CD14-positive monocyte (primary cell): Measurements from ENCODE around the gene FKBP5. TPM values are rescaled to one million over a fixed set of nuclear protein-coding genes. Genes with fewer than 3 reads are reported as not detected.

ENCODE experiments used
- DNase-seq, 3 donors: peaks; one replicate each; pipeline ENCODE4 v3.0.0-alpha.2; 2011 to 2022
- H2AFZ ChIP-seq: 2 replicates; pipeline ENCODE4 v1.6.0; 2012; ENCODE audit warnings: mild to moderate bottlenecking, low read depth, low read length, inconsistent platforms; ENCODE audit not compliant: insufficient read depth, poor library complexity, severe bottlenecking
- H3K27ac ChIP-seq, 2 donors: 1 replicate in 1 of 2; 2 replicates in 1 of 2; pipeline ENCODE4 v1.5.1; 2012 to 2013; ENCODE audit warnings: low read length in 2 of 2, control low read depth in 1 of 2, inconsistent platforms in 1 of 2, low read depth in 1 of 2, mild to moderate bottlenecking in 1 of 2
- H3K27me3 ChIP-seq, 2 donors: one replicate each; pipeline versions ENCODE4 v1.6.0 to v1.6.1; 2011 to 2013; ENCODE audit warnings: low read length in 2 of 2; ENCODE audit not compliant: control insufficient read depth in 2 of 2, insufficient read depth in 2 of 2
- H3K36me3 ChIP-seq, 2 donors: replicated peaks in 1 of 2; 1 replicate in 1 of 2; 2 replicates in 1 of 2; pipeline versions ENCODE4 v1.5.1 to v1.6.1; 2012 to 2013; ENCODE audit warnings: low read length in 2 of 2, control low read depth in 1 of 2, inconsistent platforms in 1 of 2, mild to moderate bottlenecking in 1 of 2; ENCODE audit not compliant: insufficient read depth in 2 of 2, control insufficient read depth in 1 of 2
- H3K4me1 ChIP-seq, 2 donors: 1 replicate in 1 of 2; 2 replicates in 1 of 2; pipeline versions ENCODE4 v1.5.1 to v1.6.1; 2012 to 2013; ENCODE audit warnings: low read length in 2 of 2, control low read depth in 1 of 2, inconsistent platforms in 1 of 2, mild to moderate bottlenecking in 1 of 2, moderate library complexity in 1 of 2; ENCODE audit not compliant: insufficient read depth in 2 of 2, control insufficient read depth in 1 of 2
- H3K4me2 ChIP-seq: replicated peaks from 2 replicates; pipeline ENCODE3; 2012; ENCODE audit warnings: low read length, moderate library complexity, mild to moderate bottlenecking; ENCODE audit not compliant: poor library complexity, severe bottlenecking; ENCODE audit errors: extremely low read depth
- H3K4me3 ChIP-seq, 3 experiments: fragments of 200-600 bp in 1 of 3; sonication (generic) in 1 of 3; replicated peaks in 1 of 3; 1 replicate in 2 of 3; 2 replicates in 1 of 3; pipeline ENCODE4 v1.5.1; 2011 to 2013; ENCODE audit warnings: low read length in 3 of 3, mild to moderate bottlenecking in 3 of 3, control low read depth in 2 of 3, low read depth in 2 of 3, inconsistent platforms in 1 of 3, moderate library complexity in 1 of 3
- H3K79me2 ChIP-seq: 2 replicates; pipeline ENCODE4 v1.6.0; 2012; ENCODE audit warnings: mild to moderate bottlenecking, control low read depth, inconsistent platforms, low read length, moderate library complexity; ENCODE audit not compliant: insufficient read depth
- H3K9ac ChIP-seq: 2 replicates; pipeline ENCODE4 v1.6.0; 2017; ENCODE audit warnings: low read length, mild to moderate bottlenecking; ENCODE audit not compliant: insufficient read depth, poor library complexity, severe bottlenecking
- H3K9me3 ChIP-seq, 2 donors: replicated peaks in 1 of 2; 1 replicate in 1 of 2; 2 replicates in 1 of 2; pipeline versions ENCODE4 v1.5.1 to v1.6.1; 2012 to 2013; ENCODE audit warnings: low read length in 2 of 2, control low read depth in 1 of 2; ENCODE audit not compliant: control insufficient read depth in 1 of 2, insufficient read depth in 1 of 2
- H4K20me1 ChIP-seq: 2 replicates; pipeline ENCODE4 v1.6.0; 2012; ENCODE audit warnings: mild to moderate bottlenecking, low read length, control low read depth, moderate library complexity; ENCODE audit not compliant: insufficient read depth
- H3K27ac Mint-ChIP-seq, 7 donors: one replicate each; pipeline ENCODE4 v1.8.0; 2020; ENCODE audit warnings: mild to moderate bottlenecking in 7 of 7, mixed read lengths in 7 of 7, moderate library complexity in 6 of 7, inconsistent platforms in 2 of 7
- H3K27me3 Mint-ChIP-seq, 3 donors: one replicate each; pipeline ENCODE4 v1.8.0; 2021 to 2022; ENCODE audit warnings: low read depth in 3 of 3, mild to moderate bottlenecking in 3 of 3, mixed read lengths in 3 of 3, moderate library complexity in 3 of 3, inconsistent platforms in 1 of 3
- H3K36me3 Mint-ChIP-seq, 2 donors: one replicate each; pipeline ENCODE4 v1.8.0; 2020; ENCODE audit warnings: mixed read lengths in 2 of 2, inconsistent platforms in 1 of 2, mild to moderate bottlenecking in 1 of 2
- H3K4me1 Mint-ChIP-seq: one replicate; pipeline ENCODE4 v1.8.0; 2020; ENCODE audit warnings: mild to moderate bottlenecking, mixed read lengths
- H3K4me3 Mint-ChIP-seq, 2 donors: one replicate each; pipeline ENCODE4 v1.8.0; 2020; ENCODE audit warnings: mild to moderate bottlenecking in 2 of 2, mixed read lengths in 2 of 2, moderate library complexity in 1 of 2
- H3K9me3 Mint-ChIP-seq, 7 donors: one replicate each; pipeline ENCODE4 v1.8.0; 2020 to 2022; ENCODE audit warnings: mixed read lengths in 7 of 7, mild to moderate bottlenecking in 6 of 7, moderate library complexity in 6 of 7, inconsistent platforms in 2 of 7
- CTCF ChIP-seq: fragments of 200-600 bp; IDR thresholded peaks from one replicate; pipeline ENCODE4 v1.8.0; 2022; ENCODE audit warnings: antibody characterized with exemption, mild to moderate bottlenecking
- WGBS: methylation state at CpG from one replicate; pipeline ENCODE4 v1.1.5; 2013; ENCODE audit warnings: missing lambda C conversion rate; ENCODE audit not compliant: insufficient coverage; 5-methylcytosine and 5-hydroxymethylcytosine counted together
- intact Hi-C, 2 donors: fragments of 100-400 bp; cut with micrococcal nuclease; formaldehyde crosslinking; loops; one replicate each; pipeline versions ENCODE4 v1.15.0 to v1.15.1; 2023
- polyA plus RNA-seq, 3 donors: library from polyadenylated mRNA; depleted of rRNA in 1 of 3; unstranded in 2 of 3; stranded (reverse) in 1 of 3; fragments of 300-500 nt in 2 of 3; fragments of >200 nt in 1 of 3; fragmentation: Illumina TruSeq in 2 of 3; gene quantifications; 1 replicate in 2 of 3; 2 replicates in 1 of 3; pipeline ENCODE4 v1.2.3, GENCODE V29; 2012 to 2021

The FKBP5 gene
- polyA plus RNA-seq, 3 donors: 20.2 to 58.5 (median 56.9) TPM

GRCh38 chr6:35603326-35604202 is 85.2 kb downstream of the FKBP5 start:
- Histone ChIP-seq H3K4me2 (peak overlapping the region; percentile 72), H3K36me3 (peaks cover 12 to 30% of the 10 kb centered on the region in 2 donors), H4K20me1 (peaks cover 37% of the 10 kb centered on the region), H3K4me1 (peaks cover 41 to 50% of the 10 kb centered on the region in 2 donors), H3K79me2 (peaks cover 65% of the 10 kb centered on the region), H3K4me3 (peak overlapping the region in 1 of 3 experiments; percentile 58), H3K27me3 (no peaks in the 10 kb centered on the region), H2AFZ (no peak overlapping the region), H3K9me3 (no peaks in the 10 kb centered on the region), H3K9ac (peak overlapping the region; percentile 2), H3K27ac (peak overlapping the region; percentile 11 to 91)
- no peak for TF ChIP-seq CTCF
- Mint-ChIP-seq H3K9me3 (peaks cover 0 to 4% (median 0%) of the 10 kb centered on the region in 7 donors), H3K27me3 (peaks cover 0 to 2% (median 0%) of the 10 kb centered on the region in 3 donors), H3K4me3 (no peak overlapping the region), H3K36me3 (peaks cover 29 to 35% of the 10 kb centered on the region in 2 donors), H3K4me1 (peaks cover 56% of the 10 kb centered on the region), H3K27ac (peak overlapping the region; percentile 63 to 91 (median 88))
- 100% methylated on average over 1 of the region's 9 CpGs for WGBS
- DNase-seq: no peak
- intact Hi-C loops: loop anchor here in 1 of 2 donors (10.0 kb wide), 1 partner anchor 71 kb away; no protein-coding TSS in a partner anchor

DNA sequence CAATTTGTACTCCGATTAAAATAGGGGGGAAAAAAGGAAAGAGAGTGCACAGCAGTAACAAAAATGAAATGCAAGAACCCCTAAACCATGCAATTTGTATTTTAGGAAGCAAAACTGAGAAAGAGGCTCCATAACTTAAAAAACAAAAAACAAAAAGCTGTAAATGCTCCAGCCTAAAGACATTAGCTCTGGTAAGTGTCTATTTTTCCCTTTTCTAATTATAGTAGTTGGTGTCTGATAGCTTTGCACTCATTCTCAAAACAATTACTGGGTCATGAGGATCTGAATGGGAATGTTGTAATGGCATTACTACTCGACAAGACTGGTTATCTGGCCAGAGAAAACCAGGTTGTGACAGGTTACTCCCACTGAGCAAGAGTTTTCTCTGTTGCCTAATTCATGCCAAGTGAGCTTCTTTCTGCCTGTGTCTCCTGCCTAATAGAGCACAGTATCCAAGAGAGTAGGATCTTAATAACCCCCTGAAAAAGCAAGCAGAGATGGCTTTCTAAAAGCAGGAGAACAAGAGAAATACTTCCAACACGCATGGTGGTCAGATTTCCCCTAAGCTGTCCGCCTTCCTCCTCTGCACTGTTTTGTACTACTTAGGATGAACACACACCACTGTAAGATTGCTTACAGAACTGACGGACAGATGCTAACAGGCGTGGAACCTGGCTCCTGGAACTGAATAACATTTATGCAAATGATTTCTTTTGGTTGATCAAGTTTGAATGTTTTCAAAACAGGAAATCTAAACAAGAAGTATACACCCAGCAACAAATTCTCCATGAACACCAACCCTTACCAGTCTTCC is 86.4 kb downstream of the FKBP5 start:
- Mint-ChIP-seq H3K4me1 (peaks cover 52% of the 10 kb centered on the region), H3K27me3 (no peaks in the 10 kb centered on the region), H3K9me3 (peaks cover 0 to 4% (median 0%) of the 10 kb centered on the region in 7 donors), H3K4me3 (peak overlapping the region; percentile 12 to 83), H3K36me3 (peaks cover 18 to 23% of the 10 kb centered on the region in 2 donors), H3K27ac (peak overlapping the region; percentile 82 to 91 (median 89))
- peaks cover 59% of the 10 kb centered on the region for H3K79me2 ChIP-seq
- TF ChIP-seq CTCF: no peak
- peak overlapping the region; percentile 63 to 91 for H3K27ac ChIP-seq
- 16% methylated on average over 2 of the region's 6 CpGs for WGBS
- no peaks in the 10 kb centered on the region for H3K9me3 ChIP-seq
- peak in 2 of 3 donors; percentile 8 to 33 for DNase-seq
- H3K4me3 ChIP-seq: peak overlapping the region; percentile 3 to 58 (median 28)
- H2AFZ ChIP-seq: peak overlapping the region; percentile 12
- intact Hi-C loops: loop anchor here in 1 of 2 donors (10.0 kb wide), 1 partner anchor 72 kb away; no protein-coding TSS in a partner anchor
- H3K4me2 ChIP-seq: peak overlapping the region; percentile 72
- peaks cover 41 to 50% of the 10 kb centered on the region in 2 donors for H3K4me1 ChIP-seq
- H3K9ac ChIP-seq: peak overlapping the region; percentile 27
- H3K36me3 ChIP-seq: peaks cover 9 to 23% of the 10 kb centered on the region in 2 donors
- peaks cover 42% of the 10 kb centered on the region for H4K20me1 ChIP-seq
- no peaks in the 10 kb centered on the region for H3K27me3 ChIP-seq
